IPS-18c (cell line): ENCODE data around the gene NCAPG.
"Not testable (repeated sequence)": the region's sequence is repeated elsewhere in the genome, so short reads cannot be mapped to it uniquely, and the experiment has no call there.

ENCODE experiments used
- H3K4me3 ChIP-seq: 2 replicates; pipeline ENCODE4 v1.7.0; 2013; ENCODE audit warnings: low read depth, mild to moderate bottlenecking, low read length, moderate library complexity; ENCODE audit not compliant: insufficient read depth
- H3K9me3 ChIP-seq: one replicate; pipeline ENCODE4 v1.6.1; 2013; ENCODE audit warnings: mild to moderate bottlenecking, low read length, moderate library complexity; ENCODE audit not compliant: control insufficient read depth, insufficient read depth

The NCAPG gene

GRCh38 chr4:17846266-17846665 is 35.5 kb downstream of the NCAPG start:
- no peak overlapping the region for H3K4me3 ChIP-seq
- no peaks in the 10 kb centered on the region for H3K9me3 ChIP-seq

- H3K4me3 ChIP-seq, H3K9me3 ChIP-seq: not testable (repeated sequence)
Measured at GRCh38 chr4:17850295-17850694, 39.5 kb downstream of the NCAPG start.

DNA sequence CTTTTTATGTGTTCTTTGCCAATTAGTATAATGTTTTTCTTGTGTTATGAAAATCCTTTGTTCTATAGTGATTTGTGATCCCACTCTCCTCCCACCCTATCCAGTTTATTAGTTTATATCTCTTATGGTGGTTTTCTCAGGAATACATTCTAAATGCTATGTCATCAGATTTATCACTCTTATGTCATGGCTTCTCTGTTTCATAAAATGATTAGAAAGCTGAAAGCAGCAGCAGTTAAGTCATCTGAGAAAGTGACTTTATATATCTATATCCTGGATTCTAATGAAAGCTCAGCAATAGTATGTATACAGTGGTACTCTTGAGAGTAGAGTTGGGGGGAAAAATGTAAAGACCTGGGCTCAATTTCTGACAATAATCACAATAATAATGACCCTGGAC is 41.2 kb downstream of the NCAPG start:
- H3K9me3 ChIP-seq, result no peaks in the 10 kb centered on the region

GRCh38 chr4:17854036-17854435 is 43.3 kb downstream of the NCAPG start:
- no peaks in the 10 kb centered on the region for H3K9me3 ChIP-seq
- H3K4me3 ChIP-seq, result no peak overlapping the region

More for the DNA sequence above, 41.2 kb downstream of the NCAPG start:
- no peak overlapping the region for H3K4me3 ChIP-seq

DNA sequence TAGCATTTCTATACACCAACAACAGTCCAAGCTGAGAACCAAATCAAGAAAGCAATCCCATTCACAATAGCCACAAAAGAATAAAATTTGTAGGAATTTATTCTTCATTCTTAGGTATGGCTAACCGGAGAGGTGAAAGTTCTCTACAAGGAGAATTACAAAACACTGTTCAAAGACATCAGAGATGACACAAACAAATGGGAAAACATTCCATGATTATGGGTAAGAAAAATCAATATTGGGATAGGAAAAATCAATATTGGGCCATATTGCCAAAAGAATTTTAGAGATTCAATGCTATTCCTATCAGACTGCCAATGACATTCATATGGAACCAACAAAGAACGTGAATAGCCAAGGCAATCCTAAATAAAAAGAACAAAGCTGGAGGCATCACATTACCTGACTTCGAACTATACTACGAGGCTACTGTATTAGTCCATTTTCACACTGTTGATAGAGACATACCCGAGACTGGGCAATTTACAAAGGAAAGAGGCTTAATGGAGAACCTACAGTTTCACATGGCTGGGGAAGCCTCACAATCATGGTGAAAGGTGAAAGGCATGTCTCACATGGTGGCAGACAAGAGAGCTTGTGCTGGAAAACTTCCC is 49.1 kb downstream of the NCAPG start:
- Histone ChIP-seq H3K9me3 (peaks cover 6% of the 10 kb centered on the region), H3K4me3 (no peak overlapping the region)

DNA sequence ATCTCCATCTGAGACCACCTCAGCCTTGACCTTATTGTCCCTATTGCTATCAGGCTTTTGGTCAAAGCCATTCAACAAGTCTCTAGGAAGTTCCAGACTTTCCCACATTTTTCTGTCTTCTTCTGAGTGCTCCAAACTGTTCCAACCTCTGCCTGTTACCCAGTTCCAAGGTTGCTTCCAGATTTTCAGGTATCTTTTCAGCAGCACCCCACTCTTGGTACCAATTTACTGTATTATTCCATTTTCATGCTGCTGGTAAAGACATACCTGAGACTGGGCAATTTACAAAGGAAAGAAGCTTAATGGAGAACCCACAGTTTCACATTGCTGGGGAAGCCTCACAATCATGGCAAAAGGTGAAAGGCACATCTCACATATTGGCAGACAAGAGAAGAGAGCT is 51.1 kb downstream of the NCAPG start:
- not testable (repeated sequence) for H3K4me3 ChIP-seq, H3K9me3 ChIP-seq

DNA sequence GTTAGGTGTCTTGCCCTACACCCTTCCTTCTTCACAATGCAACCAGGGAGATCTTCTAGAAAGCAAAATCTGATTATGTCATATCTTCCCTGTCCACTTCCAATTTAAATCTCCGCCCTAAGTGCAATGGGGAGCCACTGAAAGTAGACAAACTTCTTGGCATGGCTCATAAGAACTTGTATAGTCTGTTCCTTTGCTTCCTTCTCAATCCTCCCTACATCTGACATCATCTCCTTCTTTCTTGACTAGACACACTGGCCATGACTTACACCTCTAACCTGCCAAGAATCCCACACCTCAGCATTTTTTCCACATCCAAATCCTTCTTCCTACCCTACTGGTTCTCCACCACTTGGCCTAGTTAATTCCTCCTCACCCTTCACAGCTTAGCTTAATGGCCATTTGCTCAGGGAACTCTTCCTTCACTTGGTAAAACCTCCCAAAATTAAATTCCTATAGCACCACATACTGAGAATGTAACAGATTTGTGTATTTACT is 55.1 kb downstream of the NCAPG start:
- Histone ChIP-seq H3K4me3 (no peak overlapping the region), H3K9me3 (peaks cover 6% of the 10 kb centered on the region)

GRCh38 chr4:17866810-17867209 is 56.0 kb downstream of the NCAPG start:
- H3K4me3 ChIP-seq, result no peak overlapping the region

GRCh38 chr4:17867276-17867675 is 56.5 kb downstream of the NCAPG start:
- H3K4me3 ChIP-seq, result no peak overlapping the region
- peaks cover under 1% of the 10 kb centered on the region for H3K9me3 ChIP-seq

More at GRCh38 chr4:17866810-17867209, 56.0 kb downstream of the NCAPG start:
- peaks cover 5% of the 10 kb centered on the region for H3K9me3 ChIP-seq

DNA sequence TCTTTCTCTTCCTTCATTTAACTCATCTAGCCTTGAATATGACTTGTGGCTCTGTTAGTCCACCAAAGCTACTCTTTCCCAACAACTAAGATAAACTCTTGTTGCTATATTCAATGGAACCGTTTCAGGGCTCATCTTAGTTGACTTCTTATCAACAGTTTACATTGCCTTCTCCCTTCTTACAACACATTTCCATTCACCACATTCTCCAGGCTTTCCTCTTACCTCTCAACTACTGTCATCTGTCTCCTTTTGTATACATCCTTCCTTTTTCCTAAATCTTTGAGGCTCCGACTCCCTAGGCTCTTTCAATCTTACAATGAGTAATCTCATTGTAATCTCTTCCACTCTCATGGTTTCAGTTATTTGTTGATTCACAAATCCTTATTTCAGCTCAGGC is 58.5 kb downstream of the NCAPG start:
- no peaks in the 10 kb centered on the region for H3K9me3 ChIP-seq
- no peak overlapping the region for H3K4me3 ChIP-seq

- H3K4me3 ChIP-seq, result no peak overlapping the region
- no peaks in the 10 kb centered on the region for H3K9me3 ChIP-seq
Measured at GRCh38 chr4:17875402-17876070, 64.8 kb downstream of the NCAPG start.

GRCh38 chr4:17876943-17877342 is 66.2 kb downstream of the NCAPG start:
- Histone ChIP-seq H3K4me3 (no peak overlapping the region), H3K9me3 (no peaks in the 10 kb centered on the region)

DNA sequence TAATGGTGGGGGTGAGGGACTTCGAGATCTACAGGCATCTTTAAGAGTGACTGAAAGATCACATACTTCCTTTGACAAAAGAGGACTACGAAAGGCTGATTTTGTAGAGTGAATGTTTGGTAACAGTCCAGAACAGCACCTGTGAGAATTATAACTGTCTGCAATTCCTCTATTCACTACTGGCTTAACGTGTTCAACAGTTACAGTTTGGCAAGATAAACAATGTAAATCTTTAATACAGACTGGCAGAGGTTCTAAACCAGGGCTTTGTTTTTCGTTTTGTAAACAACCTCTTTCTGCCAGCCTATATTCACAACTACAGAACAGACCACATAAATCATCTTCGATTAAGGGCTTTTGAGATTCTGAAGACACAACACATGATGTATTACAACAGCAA is 66.9 kb downstream of the NCAPG start:
- Histone ChIP-seq H3K9me3 (no peaks in the 10 kb centered on the region), H3K4me3 (no peak overlapping the region)

- Histone ChIP-seq H3K4me3 (no peak overlapping the region), H3K9me3 (no peaks in the 10 kb centered on the region)
Measured at GRCh38 chr4:17884063-17884462, 73.3 kb downstream of the NCAPG start.

DNA sequence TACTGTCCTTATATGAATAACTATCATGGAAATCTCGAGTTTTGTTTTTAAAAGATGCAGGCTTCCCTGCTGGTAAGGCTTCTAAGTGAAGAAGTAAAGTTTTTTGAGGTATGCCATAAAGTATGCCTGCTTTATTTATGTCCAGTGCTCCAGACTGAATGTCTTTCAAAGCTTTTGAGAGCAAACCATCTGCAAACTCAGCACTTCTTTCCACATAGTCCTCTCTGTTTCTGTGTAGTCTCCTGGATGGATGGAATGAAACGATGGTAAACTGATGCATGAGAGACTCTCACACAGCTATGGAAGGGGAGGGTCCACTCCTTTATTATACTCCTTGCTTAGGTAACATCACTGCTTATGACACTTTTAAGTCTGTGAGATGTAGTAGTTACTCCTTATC is 73.7 kb downstream of the NCAPG start:
- Histone ChIP-seq H3K9me3 (no peaks in the 10 kb centered on the region), H3K4me3 (no peak overlapping the region)

GRCh38 chr4:17889692-17890091 is 78.9 kb downstream of the NCAPG start:
- H3K4me3 ChIP-seq, result no peak overlapping the region
- H3K9me3 ChIP-seq, result no peaks in the 10 kb centered on the region

- Histone ChIP-seq H3K4me3 (no peak overlapping the region), H3K9me3 (no peaks in the 10 kb centered on the region)
Measured at GRCh38 chr4:17894421-17894820, 83.6 kb downstream of the NCAPG start.
